MM.1S (cell line): ENCODE data around the gene GADD45GIP1.
"Not testable (repeated sequence)": the region's sequence is repeated elsewhere in the genome, so short reads cannot be mapped to it uniquely, and the experiment has no call there.

Source experiments
- EZH2 ChIP-seq: fragments of 300-600 bp; sonication (generic); optimal IDR thresholded peaks from 2 replicates; pipeline ENCODE3; 2017; ENCODE audit warnings: low read depth, mild to moderate bottlenecking, antibody characterized with exemption, low read length, mixed read lengths
- EZH2phosphoT487 ChIP-seq: fragments of 300-600 bp; sonication (generic); IDR thresholded peaks from 2 replicates; pipeline ENCODE4 v1.6.1; 2018; ENCODE audit warnings: antibody characterized with exemption, low read length
- TF ChIP-seq, protein P1 (sequence below): fragments of 300-600 bp; sonication (generic); IDR thresholded peaks from 2 replicates; pipeline ENCODE4 v1.5.1; 2016; ENCODE audit warnings: antibody characterized with exemption, low read length, mixed read lengths

DNA sequence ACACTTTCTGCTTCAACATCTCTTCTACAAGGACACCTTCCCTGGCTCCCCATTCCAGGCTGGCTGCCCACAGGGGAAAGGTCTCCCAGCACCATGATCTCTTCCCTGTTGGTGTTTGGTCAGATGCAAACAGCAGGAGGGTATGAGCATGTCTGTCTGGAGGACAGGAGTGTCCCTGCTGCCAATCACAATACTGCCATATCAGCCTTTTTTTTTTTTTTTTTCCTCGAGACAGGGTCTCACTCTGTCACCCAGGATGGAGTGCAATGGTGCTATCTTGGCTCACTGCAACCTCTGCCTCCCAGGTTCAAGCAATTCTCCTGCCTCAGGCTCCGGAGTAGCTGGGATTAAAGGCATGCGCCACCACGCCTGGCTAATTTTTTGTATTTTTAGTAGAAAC, 41.2 kb downstream of the GADD45GIP1 start:
- TF ChIP-seq, protein P1, sequence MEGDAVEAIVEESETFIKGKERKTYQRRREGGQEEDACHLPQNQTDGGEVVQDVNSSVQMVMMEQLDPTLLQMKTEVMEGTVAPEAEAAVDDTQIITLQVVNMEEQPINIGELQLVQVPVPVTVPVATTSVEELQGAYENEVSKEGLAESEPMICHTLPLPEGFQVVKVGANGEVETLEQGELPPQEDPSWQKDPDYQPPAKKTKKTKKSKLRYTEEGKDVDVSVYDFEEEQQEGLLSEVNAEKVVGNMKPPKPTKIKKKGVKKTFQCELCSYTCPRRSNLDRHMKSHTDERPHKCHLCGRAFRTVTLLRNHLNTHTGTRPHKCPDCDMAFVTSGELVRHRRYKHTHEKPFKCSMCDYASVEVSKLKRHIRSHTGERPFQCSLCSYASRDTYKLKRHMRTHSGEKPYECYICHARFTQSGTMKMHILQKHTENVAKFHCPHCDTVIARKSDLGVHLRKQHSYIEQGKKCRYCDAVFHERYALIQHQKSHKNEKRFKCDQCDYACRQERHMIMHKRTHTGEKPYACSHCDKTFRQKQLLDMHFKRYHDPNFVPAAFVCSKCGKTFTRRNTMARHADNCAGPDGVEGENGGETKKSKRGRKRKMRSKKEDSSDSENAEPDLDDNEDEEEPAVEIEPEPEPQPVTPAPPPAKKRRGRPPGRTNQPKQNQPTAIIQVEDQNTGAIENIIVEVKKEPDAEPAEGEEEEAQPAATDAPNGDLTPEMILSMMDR, result not testable (repeated sequence)
- not testable (repeated sequence) for TF ChIP-seq EZH2, EZH2phosphoT487
